ENCODE data around the gene RGS19. TPM values are rescaled to one million over a fixed set of nuclear protein-coding genes. Genes with fewer than 3 reads are reported as not detected.
"Not testable (repeated sequence)": the region's sequence is repeated elsewhere in the genome, so short reads cannot be mapped to it uniquely, and the experiment has no call there.

Gene RGS19, protein sequence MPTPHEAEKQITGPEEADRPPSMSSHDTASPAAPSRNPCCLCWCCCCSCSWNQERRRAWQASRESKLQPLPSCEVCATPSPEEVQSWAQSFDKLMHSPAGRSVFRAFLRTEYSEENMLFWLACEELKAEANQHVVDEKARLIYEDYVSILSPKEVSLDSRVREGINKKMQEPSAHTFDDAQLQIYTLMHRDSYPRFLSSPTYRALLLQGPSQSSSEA
- total RNA-seq (5.2 TPM), polyA plus RNA-seq (ENCODE audit: insufficient read depth in 1 of 8, insufficient read length in 8 of 8, low replicate concordance in 1 of 8) (10 to 100 TPM in 1 of 8 donors, 1 to 10 TPM in 7; 4.9 to 10.4 (median 7.2) TPM)
- long read RNA-seq, donor 1, partial matches to known transcripts, result 0 of 1 reads
- long read RNA-seq, donor 1, other reads (novel, unspliced or antisense), result 0 of 1 reads
- long read RNA-seq, donor 2, result 0 reads
- long read RNA-seq, donor 3, partial matches to known transcripts, result 0 of 4 reads
- long read RNA-seq, donor 3, other reads (novel, unspliced or antisense), result 0 of 4 reads
- long read RNA-seq, donor 4, partial matches to known transcripts, result 0 of 6 reads
- long read RNA-seq, donor 4, other reads (novel, unspliced or antisense), result 0 of 6 reads
- long read RNA-seq, donor 5, transcript RGS19-202 (6 exons, 1,593 nt), result major isoform, 6 of 11 reads
- long read RNA-seq, donor 5, transcript RGS19-201 (6 exons, 1,510 nt), result minor isoform, 5 of 11 reads
- long read RNA-seq, donor 5, partial matches to known transcripts, result 0 of 11 reads
- long read RNA-seq, donor 5, other reads (novel, unspliced or antisense), result 0 of 11 reads
- long read RNA-seq, donor 6, partial matches to known transcripts, result 0 of 4 reads
- long read RNA-seq, donor 6, other reads (novel, unspliced or antisense), result 0 of 4 reads
- long read RNA-seq, donor 7, partial matches to known transcripts, result 0 of 3 reads
- long read RNA-seq, donor 7, other reads (novel, unspliced or antisense), result 0 of 3 reads
- long read RNA-seq, donor 8, result 0 reads
- long read RNA-seq, donor 9, partial matches to known transcripts, result 0 of 2 reads
- long read RNA-seq, donor 9, other reads (novel, unspliced or antisense), result 0 of 2 reads
- long read RNA-seq, donor 10, partial matches to known transcripts, result 0 of 5 reads
- long read RNA-seq, donor 10, other reads (novel, unspliced or antisense), result 0 of 5 reads
- long read RNA-seq, donor 11, partial matches to known transcripts, result 0 of 1 reads
- long read RNA-seq, donor 11, other reads (novel, unspliced or antisense), result 0 of 1 reads

DNA sequence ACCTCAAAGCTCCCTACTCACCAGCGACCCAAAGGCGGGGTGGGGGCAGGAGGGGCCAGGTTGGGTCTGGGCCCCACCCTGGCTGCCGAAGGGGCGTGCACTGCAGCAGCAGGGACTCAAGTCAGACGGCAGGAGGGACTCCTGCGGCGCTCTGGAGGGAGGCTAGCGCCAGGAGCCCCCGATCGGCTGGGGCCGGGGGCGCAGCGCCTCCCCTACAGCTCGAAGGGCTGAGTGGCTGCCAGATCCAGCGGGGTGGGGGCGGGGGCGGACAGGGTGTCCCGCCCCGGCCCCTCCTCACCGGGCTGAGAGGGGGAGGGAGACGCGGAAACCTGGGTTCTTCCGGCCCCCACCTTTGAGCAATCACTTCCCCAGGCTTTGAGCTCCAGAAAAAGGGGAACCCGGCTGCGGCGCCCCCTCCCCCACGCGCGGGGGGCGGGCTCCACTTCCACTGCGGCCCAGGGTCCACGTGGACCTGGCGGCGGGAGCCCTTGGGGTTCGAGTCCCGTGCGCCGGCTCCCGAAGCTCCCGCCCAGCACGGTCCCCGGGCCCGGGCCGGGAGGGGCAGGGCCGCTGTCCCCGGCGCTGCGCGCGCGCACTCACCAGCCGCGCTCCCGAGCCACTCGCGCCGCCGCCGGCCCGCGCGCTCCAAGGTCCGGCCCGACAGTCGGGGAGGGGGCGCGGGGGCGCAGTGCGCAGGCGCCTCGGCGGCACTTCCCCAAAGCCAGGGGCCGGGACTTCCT, at the start of gene RGS19:
Gene RGS19, minus strand, starts transcription at position 246 of the 740 bp plus-strand sequence. CDS start 2,632 bp downstream, outside the sequence.
- H3K27me3 ChIP-seq (ENCODE audit: control insufficient read depth, insufficient read depth, low read length), result peaks cover 28% of the 10 kb centered on the region
- 0% methylated on average over 56 of the region's 73 CpGs for WGBS (ENCODE audit: insufficient coverage)
- H3K4me1 ChIP-seq (ENCODE audit: control insufficient read depth, insufficient read depth, low read length), result peaks cover 37% of the 10 kb centered on the region
- no peaks in the 10 kb centered on the region for H3K36me3 ChIP-seq (ENCODE audit: control insufficient read depth, insufficient read depth, low read length)
- H3K9me3 ChIP-seq (replicated peaks; ENCODE audit: control insufficient read depth, low read depth, low read length), result no peaks in the 10 kb centered on the region
- peak; percentile 93 for DNase-seq
- peak within 1 kb of the TSS; percentile 29 for H3K27ac ChIP-seq (ENCODE audit: low read length)
- peak within 1 kb of the TSS; percentile 72 for H3K4me3 ChIP-seq (ENCODE audit: low read length)

DNA sequence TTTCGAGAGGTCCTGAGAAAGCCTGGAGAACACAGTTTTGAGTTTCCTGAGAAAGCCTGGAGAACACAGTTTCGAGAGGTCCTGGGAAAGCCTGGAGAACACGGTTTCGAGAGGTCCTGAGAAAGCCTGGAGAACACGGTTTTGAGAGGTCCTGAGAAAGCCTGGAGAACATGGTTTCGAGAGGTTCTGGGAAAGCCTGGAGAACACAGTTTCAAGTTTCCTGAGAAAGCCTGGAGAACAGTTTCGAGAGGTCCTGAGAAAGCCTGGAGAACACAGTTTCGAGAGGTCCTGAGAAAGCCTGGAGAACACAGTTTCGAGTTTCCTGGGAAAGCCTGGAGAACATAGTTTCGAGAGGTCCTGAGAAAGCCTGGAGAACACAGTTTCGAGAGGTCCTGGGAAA, 44.2 kb upstream of the RGS19 start:
- H3K9me3 ChIP-seq (replicated peaks; ENCODE audit: control insufficient read depth, low read depth, low read length); DNase-seq; H3K27ac ChIP-seq (ENCODE audit: low read length); H3K4me3 ChIP-seq (ENCODE audit: low read length); H3K4me1 ChIP-seq (ENCODE audit: control insufficient read depth, insufficient read depth, low read length); H3K36me3 ChIP-seq (ENCODE audit: control insufficient read depth, insufficient read depth, low read length): not testable (repeated sequence)
- peaks cover 11% of the 10 kb centered on the region for H3K27me3 ChIP-seq (ENCODE audit: control insufficient read depth, insufficient read depth, low read length)
- WGBS (ENCODE audit: insufficient coverage), result 87% methylated on average over 11 of the region's 11 CpGs

GRCh38 chr20:64122927-64123326, 43.6 kb upstream of the RGS19 start:
- not testable (repeated sequence) for H3K9me3 ChIP-seq (replicated peaks; ENCODE audit: control insufficient read depth, low read depth, low read length); H3K27ac ChIP-seq (ENCODE audit: low read length); H3K36me3 ChIP-seq (ENCODE audit: control insufficient read depth, insufficient read depth, low read length); H3K4me1 ChIP-seq (ENCODE audit: control insufficient read depth, insufficient read depth, low read length); DNase-seq; H3K4me3 ChIP-seq (ENCODE audit: low read length)
- peaks cover 11% of the 10 kb centered on the region for H3K27me3 ChIP-seq (ENCODE audit: control insufficient read depth, insufficient read depth, low read length)
- 90% methylated on average over 10 of the region's 11 CpGs for WGBS (ENCODE audit: insufficient coverage)

DNA sequence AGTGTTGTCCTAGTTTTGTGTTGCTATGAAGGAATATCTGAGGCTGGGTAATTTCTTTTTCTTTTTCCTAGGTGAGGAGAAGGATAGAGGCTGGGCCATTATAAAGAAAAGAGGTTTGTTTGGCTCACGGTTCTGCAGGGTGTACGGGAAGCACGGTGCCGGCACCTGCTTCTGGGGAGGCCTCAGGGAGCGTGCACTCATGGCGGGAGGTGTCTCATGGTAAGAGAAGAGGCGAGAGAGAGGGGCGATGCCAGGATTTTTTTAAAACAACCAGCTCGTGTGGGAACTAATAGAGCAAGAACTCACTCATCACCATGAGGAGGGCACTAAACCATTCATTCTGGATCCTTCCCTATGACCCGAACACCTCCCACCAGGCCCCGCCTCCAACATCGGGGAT, 42.3 kb upstream of the RGS19 start:
- Histone ChIP-seq H3K27me3 (ENCODE audit: control insufficient read depth, insufficient read depth, low read length) (peaks cover 11% of the 10 kb centered on the region), H3K4me1 (ENCODE audit: control insufficient read depth, insufficient read depth, low read length) (peaks cover 5% of the 10 kb centered on the region), H3K9me3 (replicated peaks; ENCODE audit: control insufficient read depth, low read depth, low read length) (no peaks in the 10 kb centered on the region), H3K36me3 (ENCODE audit: control insufficient read depth, insufficient read depth, low read length) (no peaks in the 10 kb centered on the region), H3K27ac (ENCODE audit: low read length) (no peak overlapping the region), H3K4me3 (ENCODE audit: low read length) (no peak overlapping the region)
- 79% methylated on average over 8 of the region's 12 CpGs for WGBS (ENCODE audit: insufficient coverage)
- no peak for DNase-seq

DNA sequence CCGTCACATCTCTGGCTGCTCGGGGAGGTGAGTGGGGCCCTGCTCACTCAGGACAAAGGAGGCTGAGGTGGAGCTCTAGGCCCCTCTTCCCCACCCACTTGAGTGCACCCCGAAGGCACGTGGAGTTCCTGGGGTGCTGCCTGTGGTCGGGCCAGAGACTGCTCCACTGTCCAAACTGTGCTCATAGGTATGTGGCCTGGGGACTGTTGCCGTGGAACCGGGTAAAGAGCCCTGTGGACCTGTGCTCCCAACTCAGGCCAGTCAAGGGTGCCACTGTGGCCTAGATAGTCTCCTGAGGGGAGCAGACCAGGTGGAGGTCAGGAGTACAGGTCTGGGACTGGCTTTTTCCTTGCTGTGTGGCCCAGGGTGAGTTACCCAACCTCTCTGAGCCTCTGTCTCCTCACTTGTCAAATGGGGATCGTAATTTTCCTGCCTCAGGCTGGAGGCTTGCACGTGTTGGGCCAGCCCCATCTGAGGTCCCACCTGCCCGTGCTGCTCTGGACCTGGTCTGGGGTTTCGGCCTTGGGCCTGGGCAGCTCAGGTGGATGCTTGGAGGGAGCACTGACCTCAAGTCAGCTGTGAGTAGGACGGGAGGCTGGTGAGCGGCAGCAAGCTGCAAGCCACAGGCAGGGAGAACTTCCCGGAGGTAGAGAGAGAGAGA, 40.5 kb upstream of the RGS19 start:
- DNase-seq, result no peak
- no peak overlapping the region for H3K4me3 ChIP-seq (ENCODE audit: low read length)
- H3K9me3 ChIP-seq (replicated peaks; ENCODE audit: control insufficient read depth, low read depth, low read length), result no peaks in the 10 kb centered on the region
- H3K36me3 ChIP-seq (ENCODE audit: control insufficient read depth, insufficient read depth, low read length), result no peaks in the 10 kb centered on the region
- 61% methylated on average over 12 of the region's 14 CpGs for WGBS (ENCODE audit: insufficient coverage)
- peaks cover 13% of the 10 kb centered on the region for H3K27me3 ChIP-seq (ENCODE audit: control insufficient read depth, insufficient read depth, low read length)
- peaks cover 5% of the 10 kb centered on the region for H3K4me1 ChIP-seq (ENCODE audit: control insufficient read depth, insufficient read depth, low read length)
- H3K27ac ChIP-seq (ENCODE audit: low read length), result no peak overlapping the region

- Histone ChIP-seq H3K36me3 (ENCODE audit: control insufficient read depth, insufficient read depth, low read length) (no peaks in the 10 kb centered on the region), H3K9me3 (replicated peaks; ENCODE audit: control insufficient read depth, low read depth, low read length) (no peaks in the 10 kb centered on the region), H3K27me3 (ENCODE audit: control insufficient read depth, insufficient read depth, low read length) (peaks cover 13% of the 10 kb centered on the region), H3K4me1 (ENCODE audit: control insufficient read depth, insufficient read depth, low read length) (peaks cover 5% of the 10 kb centered on the region), H3K27ac (ENCODE audit: low read length) (no peak overlapping the region), H3K4me3 (ENCODE audit: low read length) (no peak overlapping the region)
- DNase-seq, result no peak
- WGBS (ENCODE audit: insufficient coverage), result 52% methylated on average over 3 of the region's 8 CpGs
These were observed 40.0 kb upstream of the RGS19 start for GRCh38 chr20:64119301-64119680.

GRCh38 chr20:64117432-64117777, 38.1 kb upstream of the RGS19 start:
- H3K27me3 ChIP-seq (ENCODE audit: control insufficient read depth, insufficient read depth, low read length); H3K4me3 ChIP-seq (ENCODE audit: low read length): not testable (repeated sequence)
- 92% methylated on average over 2 of the region's 6 CpGs for WGBS (ENCODE audit: insufficient coverage)

GRCh38 chr20:64116541-64117431, 37.5 kb upstream of the RGS19 start:
- peaks cover 11% of the 10 kb centered on the region for H3K27me3 ChIP-seq (ENCODE audit: control insufficient read depth, insufficient read depth, low read length)
- no peaks in the 10 kb centered on the region for H3K36me3 ChIP-seq (ENCODE audit: control insufficient read depth, insufficient read depth, low read length)
- WGBS (ENCODE audit: insufficient coverage), result 64% methylated on average over 10 of the region's 17 CpGs
- peaks cover 5% of the 10 kb centered on the region for H3K4me1 ChIP-seq (ENCODE audit: control insufficient read depth, insufficient read depth, low read length)
- no peak overlapping the region for H3K27ac ChIP-seq (ENCODE audit: low read length)
- H3K9me3 ChIP-seq (replicated peaks; ENCODE audit: control insufficient read depth, low read depth, low read length), result no peaks in the 10 kb centered on the region
- DNase-seq, result no peak
- no peak overlapping the region for H3K4me3 ChIP-seq (ENCODE audit: low read length)

More at GRCh38 chr20:64117432-64117777, 38.1 kb upstream of the RGS19 start:
- not testable (repeated sequence) for H3K4me1 ChIP-seq (ENCODE audit: control insufficient read depth, insufficient read depth, low read length); H3K36me3 ChIP-seq (ENCODE audit: control insufficient read depth, insufficient read depth, low read length); H3K27ac ChIP-seq (ENCODE audit: low read length); DNase-seq; H3K9me3 ChIP-seq (replicated peaks; ENCODE audit: control insufficient read depth, low read depth, low read length)
